ENCODE results near the gene DDX41.

The DDX41 gene

DNA sequence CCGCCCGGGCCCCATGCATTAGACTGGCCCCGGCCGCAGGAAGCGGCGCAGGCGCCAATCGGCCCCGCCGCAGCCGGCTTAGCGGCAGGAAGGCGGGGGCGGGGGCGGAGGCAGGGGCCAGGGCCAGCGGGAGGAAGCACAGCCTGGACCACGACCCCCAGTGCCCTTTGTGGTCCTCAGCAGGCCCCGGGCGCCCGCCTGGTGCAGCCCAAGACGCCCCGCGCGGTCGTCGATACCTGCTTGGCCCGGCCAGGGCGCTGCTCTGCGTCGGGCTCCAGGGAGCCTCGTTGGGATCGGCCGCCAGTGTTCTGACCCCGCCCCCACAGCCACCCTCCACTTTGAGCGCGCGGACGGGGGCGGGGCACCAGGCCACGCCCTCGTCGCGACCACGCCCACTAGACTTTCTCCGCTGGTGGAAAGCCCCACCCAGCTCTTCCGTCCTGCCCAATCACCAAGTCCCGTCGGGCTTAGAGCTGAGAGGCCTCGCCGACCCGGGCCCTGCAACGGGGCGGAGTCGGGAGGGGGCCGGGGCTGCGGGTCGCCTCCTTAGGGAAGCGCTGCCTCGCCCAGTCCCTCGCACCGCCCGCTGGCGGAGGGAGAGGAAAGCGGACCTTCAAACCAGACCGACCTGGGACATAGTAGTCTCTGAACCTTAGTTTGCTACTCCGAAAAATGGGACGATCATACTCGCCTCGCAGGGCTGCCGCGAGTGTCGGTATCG is 19.3 kb downstream of the DDX41 start, which contains the start of gene PDLIM7:
PDLIM7 (minus strand) TSS at position 313 of the 721 bp plus-strand sequence. CDS start 1,092 bp downstream, outside the sequence.
- TF ChIP-seq, protein P1, sequence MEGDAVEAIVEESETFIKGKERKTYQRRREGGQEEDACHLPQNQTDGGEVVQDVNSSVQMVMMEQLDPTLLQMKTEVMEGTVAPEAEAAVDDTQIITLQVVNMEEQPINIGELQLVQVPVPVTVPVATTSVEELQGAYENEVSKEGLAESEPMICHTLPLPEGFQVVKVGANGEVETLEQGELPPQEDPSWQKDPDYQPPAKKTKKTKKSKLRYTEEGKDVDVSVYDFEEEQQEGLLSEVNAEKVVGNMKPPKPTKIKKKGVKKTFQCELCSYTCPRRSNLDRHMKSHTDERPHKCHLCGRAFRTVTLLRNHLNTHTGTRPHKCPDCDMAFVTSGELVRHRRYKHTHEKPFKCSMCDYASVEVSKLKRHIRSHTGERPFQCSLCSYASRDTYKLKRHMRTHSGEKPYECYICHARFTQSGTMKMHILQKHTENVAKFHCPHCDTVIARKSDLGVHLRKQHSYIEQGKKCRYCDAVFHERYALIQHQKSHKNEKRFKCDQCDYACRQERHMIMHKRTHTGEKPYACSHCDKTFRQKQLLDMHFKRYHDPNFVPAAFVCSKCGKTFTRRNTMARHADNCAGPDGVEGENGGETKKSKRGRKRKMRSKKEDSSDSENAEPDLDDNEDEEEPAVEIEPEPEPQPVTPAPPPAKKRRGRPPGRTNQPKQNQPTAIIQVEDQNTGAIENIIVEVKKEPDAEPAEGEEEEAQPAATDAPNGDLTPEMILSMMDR (conservative IDR thresholded peaks at IDR 0.05; ENCODE audit: low read depth, low read length): peak; percentile 10
- peak; percentile 87 for DNase-seq (ENCODE audit: low read depth)
- H3K4me3 ChIP-seq (ENCODE audit: low read length): peak within 1 kb of the TSS; percentile 81

DNA sequence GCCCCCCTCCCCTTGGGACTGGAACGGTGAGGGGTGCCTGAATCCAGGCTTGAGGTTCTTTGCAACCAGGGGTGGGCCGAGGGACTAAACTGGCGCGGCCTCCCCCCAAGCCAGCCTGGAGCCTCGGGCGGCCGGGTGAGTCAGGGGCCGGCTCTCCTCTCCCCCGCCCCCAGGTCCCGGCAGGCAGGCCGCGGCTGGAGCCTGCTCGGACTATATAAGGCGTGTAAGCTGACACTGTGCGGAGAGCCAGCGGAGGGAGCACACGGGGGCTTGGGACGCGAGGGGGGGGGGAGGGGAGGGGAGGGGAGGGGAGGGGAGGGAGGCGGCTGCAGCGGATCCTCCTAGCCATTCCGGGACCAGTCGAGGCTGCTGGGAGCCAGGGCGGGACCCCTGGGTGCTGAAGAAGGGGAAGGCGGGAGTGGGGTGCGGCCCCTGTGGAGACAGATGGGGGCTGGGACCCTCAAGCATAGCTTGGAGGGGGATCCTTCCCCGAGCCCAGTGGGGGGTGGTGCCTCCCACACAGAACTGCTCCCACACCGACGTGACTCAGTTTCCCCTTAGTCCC is 20.0 kb downstream of the DDX41 start:
- TF ChIP-seq, protein P1 (conservative IDR thresholded peaks at IDR 0.05; ENCODE audit: low read depth, low read length): no peak
- H3K4me3 ChIP-seq (ENCODE audit: low read length): peak overlapping the region; percentile 81
- peak; percentile 68 for DNase-seq (ENCODE audit: low read depth)

GRCh38 chr5:177496070-177496726 is 20.6 kb downstream of the DDX41 start:
- TF ChIP-seq, protein P1 (conservative IDR thresholded peaks at IDR 0.05; ENCODE audit: low read depth, low read length): peak; percentile 48
- peak overlapping the region; percentile 81 for H3K4me3 ChIP-seq (ENCODE audit: low read length)
- DNase-seq (ENCODE audit: low read depth): no peak

GRCh38 chr5:177495243-177496060 is 21.3 kb downstream of the DDX41 start:
- peak; percentile 75 for DNase-seq (ENCODE audit: low read depth)
- TF ChIP-seq, protein P1 (conservative IDR thresholded peaks at IDR 0.05; ENCODE audit: low read depth, low read length): no peak
- H3K4me3 ChIP-seq (ENCODE audit: low read length): peak overlapping the region; percentile 81

DNA sequence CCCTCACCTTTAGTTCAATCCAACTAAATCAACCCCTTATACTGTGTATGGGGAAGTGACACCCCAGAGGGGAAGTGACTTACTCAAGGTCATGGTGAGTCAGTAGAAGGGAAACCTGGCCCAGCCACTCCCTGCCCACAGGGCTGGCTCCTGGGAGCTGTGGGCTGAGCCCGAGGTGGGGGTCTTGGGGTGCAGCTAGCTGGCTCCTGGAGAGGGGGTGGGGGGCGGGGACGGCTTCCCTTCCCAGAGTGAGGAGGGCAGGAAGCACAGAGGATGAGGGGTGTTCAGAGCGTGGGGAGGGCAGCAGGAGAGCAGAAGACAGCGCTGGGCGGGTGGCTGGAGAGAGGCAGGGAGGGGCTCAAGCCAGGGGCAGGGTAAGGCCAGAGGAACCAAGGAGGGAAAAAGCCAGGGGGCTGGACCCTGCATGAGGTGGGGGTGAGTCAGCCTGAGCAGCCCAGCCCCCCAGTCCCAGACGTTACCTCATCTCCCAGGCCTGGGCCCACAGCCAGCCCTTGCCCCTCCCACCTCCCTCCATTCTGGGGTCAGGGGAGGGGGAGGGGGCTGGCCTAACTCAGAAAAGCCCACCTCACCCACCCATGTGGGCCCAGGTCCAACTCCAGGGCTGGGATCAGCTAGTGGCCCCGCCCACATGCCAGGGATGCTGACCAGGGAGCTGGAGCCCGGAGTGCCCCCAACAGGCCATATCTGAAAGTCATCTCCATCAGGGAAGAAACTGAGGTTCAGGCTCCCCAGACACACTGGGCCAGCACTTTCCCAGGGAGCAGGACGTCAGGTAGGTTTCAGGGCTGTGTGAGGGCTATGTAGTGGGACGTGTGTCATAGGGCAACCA is 22.2 kb downstream of the DDX41 start:
- peak overlapping the region; percentile 81 for H3K4me3 ChIP-seq (ENCODE audit: low read length)
- peak; percentile 81 for DNase-seq (ENCODE audit: low read depth)
- TF ChIP-seq, protein P1 (conservative IDR thresholded peaks at IDR 0.05; ENCODE audit: low read depth, low read length): peak; percentile 60

DNA sequence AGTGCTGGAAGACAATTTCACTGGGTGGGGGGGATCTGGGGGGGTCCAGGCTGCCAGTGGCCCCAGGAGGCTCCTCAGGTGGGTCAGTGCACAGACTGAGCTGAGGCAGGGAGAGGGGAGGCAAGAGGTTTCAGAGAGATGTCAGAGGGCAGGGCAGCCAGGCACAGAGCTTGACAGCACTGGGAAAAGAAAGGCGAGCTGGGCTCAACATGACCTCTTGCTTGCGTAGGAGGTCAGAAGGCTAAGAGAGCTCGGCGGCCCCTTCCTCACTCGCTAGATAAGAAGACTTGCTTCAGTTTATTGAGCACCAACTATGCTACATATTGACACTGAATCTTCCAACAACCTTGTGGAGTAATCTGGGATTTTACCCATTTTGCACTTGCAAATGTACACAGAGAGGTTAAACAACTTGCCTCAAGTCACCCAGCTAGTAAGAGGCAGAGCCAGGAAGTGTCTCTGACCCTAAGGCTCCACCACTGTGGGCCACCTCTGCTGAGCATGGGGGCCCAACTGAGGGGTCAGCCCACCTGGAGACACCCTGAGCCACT is 22.9 kb downstream of the DDX41 start:
- peak overlapping the region; percentile 1 for H3K4me3 ChIP-seq (ENCODE audit: low read length)
- TF ChIP-seq, protein P1 (conservative IDR thresholded peaks at IDR 0.05; ENCODE audit: low read depth, low read length): no peak
- DNase-seq (ENCODE audit: low read depth): no peak
